NCI-H1092 treated with DMSO at 0.1 percent for 48 hours (cell line): ENCODE results near the gene SCFD2.
"Not testable (repeated sequence)": the region's sequence is repeated elsewhere in the genome, so short reads cannot be mapped to it uniquely, and the experiment has no call there.

Experiments used
- DNase-seq: peaks from one replicate; lab custom pipeline; 2025; lab: John Stamatoyannopoulos, UW

Gene SCFD2

DNA sequence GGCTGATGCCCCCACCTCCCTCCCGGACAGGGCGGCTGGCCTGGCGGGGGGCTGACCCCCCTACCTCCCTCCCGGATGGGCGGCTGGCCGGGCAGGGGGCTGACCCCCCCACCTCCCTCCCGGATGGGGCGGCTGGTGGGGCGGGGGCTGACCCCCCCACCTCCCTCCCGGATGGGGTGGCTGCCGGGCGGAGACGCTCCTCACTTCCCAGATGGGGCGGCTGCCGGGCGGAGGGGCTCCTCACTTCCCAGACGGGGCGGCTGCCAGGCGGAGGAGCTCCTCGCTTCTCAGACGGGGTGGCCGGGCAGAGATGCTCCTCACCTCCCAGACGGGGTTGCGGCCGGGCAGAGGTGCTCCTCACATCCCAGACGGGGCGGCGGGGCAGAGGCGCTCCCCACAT, 127.5 kb downstream of the SCFD2 start:
- DNase-seq = not testable (repeated sequence)

DNA sequence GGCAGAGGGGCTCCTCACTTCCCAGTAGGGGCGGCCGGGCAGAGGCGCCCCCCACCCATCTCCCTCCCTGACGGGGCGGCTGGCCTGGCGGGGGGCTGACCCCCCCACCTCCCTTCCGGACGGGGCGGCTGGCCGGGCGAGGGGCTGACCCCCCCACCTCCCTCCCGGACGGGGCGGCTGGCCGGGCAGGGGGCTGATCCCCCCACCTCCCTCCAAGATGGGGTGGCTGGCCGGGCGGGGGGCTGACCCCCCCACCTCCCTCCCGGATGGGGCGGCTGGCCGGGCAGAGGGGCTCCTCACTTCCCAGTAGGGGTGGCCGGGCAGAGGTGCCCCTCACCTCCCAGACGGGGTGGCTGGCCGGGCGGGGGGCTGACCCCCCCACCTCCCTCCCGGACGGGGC, 128.1 kb downstream of the SCFD2 start:
- not testable (repeated sequence) for DNase-seq

DNA sequence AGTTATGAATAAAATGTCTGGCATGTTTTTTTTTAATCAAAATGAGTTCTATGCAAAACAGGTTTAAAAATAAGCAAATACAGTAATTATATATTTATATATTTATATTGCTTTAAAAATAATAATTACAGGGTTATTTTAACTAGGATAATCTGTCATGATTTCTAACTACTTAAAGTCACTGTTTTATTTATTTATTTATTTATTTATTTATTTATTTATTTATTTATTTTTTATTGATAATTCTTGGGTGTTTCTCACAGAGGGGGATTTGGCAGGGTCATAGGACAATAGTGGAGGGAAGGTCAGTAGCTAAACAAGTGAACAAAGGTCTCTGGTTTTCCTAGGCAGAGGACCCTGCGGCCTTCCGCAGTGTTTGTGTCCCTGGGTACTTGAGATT, 129.2 kb downstream of the SCFD2 start:
- not testable (repeated sequence) for DNase-seq

DNA sequence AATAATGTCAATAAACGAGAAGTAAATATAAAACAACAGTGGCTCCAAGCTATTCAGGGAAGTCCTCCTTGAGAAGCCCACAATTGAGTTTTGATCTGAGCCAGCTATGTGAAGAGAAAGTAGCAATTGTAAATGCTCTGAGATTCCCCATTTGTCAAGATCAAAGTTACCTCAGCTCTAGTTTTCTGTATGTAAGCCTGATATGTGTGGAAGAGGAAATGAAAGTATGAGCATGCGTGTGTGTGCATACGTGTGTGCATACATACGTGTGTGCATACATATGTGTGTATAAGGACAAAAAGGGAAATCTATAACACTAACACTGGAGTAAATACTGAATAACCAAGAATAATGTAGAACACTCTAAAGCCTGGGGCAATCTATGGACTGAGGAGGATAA, 130.3 kb downstream of the SCFD2 start:
- no peak for DNase-seq

DNA sequence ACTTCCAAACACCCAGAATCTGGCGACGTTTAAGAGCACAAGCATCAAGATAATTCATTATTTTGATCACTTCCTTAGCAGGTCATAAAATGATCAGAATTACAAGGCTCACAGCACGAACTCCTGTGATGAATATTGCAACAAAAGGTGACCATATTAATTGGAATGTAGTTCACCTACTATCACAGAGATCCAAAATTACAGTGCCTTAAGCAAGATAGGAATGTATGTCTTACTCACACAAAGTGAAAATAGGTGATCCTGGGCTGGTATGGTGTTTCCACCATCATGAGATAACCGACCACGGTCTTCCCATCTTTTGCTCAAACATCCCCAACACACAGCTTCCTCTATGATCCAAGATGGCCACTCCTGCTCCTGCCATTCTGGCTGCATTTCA, 131.2 kb downstream of the SCFD2 start:
- no peak for DNase-seq

DNA sequence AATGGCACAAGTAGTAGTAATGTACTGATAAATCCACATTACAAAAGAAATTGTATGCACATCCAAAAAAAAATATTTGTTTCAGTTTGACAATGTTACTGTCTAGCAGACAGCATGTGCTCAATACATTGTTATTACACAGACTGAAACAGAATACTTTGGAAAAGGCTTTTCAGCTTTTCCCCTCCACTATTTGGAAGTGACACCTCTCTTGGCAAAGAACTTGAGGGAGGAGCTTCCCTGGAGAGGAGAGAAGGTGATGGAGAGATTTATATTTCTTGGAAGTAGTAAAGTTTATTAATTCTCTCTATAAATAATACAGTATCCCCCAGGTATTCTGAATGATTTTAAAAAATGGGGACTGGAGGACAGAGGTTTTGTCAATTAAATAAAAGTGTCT, 131.8 kb downstream of the SCFD2 start:
- no peak for DNase-seq

DNA sequence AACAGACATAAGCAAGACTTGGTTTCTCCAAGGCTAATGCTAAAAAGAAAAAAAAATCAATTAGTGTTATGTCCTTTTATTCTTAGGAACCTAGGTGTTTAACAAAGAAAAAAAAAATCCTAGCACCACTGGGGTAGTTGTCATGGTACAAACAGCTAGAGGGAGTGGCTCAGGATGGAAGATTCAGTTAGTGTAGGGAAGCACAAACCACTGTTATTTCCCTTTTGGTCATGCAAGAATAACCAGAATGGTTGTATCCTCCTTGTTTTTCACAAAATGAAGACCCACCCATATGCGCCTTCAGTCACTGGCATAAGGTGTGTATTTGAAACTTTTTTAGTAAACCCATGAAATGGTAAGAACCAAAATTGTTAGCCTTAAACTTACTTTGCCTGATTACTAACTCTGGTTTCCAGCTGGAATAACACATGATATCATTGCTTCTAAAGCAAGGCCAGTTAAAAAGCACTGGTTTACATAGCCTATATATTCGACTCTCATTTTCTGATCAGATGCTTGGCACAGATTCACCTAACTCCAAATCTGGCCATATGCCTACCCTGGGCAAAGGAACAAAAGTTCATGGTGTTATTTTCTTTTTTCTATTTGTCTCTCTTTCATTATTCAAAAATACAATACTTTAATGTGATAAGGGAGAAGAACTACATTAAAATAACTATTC, 132.6 kb downstream of the SCFD2 start:
- DNase-seq = no peak

DNA sequence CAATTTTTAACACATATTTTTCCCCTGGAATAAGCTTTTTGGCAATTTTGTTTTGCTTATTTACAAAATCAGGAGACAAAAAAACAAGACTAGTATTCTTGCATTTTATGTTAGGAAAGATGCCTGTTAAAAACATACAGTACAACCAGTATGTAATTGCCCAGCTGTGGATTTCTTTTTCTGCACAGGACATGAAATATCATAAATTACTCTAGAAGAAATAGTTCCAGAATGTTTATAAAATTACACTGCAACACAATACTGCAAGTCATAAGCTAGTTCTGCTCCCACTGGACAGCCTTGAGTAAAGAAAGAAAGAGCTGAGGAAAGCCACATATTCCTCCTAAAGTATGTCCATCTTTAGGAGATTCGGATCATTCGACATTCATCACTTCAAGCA, 133.5 kb downstream of the SCFD2 start:
- no peak for DNase-seq

DNA sequence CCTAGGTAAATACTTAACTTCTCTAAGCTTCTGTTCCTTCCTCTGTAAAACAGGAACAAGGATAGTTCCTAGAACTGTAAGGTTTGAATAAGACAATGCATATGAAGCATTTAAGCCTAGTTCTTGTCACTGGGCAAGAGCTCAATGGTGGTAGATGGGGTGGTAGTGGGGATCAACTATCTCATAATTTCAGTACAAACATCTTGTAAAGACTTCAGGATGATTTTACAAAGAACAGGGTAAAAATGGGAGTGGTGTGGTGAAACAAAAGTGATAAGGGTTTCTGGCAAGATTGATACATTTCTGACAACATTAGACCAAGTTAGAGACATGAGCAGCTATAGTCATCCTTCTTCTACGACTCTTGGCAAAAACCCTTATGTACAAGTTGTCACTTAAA, 137.8 kb downstream of the SCFD2 start:
- no peak for DNase-seq

DNA sequence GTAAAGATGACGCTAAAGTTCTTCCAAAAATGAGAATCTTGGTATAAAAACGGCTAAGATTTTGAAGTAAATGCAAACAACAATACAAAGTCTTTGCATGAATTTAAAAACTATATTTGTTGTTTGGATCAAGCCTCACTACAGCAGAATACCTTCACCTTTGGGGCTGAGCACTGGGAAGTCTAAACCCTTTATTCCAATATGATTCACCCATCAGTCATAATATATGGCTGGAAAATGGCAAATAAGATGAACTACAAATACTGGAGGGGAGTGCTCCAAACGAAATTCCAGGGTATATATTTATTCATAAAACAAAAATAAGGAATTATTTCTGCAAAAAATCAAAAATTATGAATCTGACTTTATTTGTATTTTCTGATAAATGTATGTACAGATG, 138.4 kb downstream of the SCFD2 start:
- DNase-seq = no peak

DNA sequence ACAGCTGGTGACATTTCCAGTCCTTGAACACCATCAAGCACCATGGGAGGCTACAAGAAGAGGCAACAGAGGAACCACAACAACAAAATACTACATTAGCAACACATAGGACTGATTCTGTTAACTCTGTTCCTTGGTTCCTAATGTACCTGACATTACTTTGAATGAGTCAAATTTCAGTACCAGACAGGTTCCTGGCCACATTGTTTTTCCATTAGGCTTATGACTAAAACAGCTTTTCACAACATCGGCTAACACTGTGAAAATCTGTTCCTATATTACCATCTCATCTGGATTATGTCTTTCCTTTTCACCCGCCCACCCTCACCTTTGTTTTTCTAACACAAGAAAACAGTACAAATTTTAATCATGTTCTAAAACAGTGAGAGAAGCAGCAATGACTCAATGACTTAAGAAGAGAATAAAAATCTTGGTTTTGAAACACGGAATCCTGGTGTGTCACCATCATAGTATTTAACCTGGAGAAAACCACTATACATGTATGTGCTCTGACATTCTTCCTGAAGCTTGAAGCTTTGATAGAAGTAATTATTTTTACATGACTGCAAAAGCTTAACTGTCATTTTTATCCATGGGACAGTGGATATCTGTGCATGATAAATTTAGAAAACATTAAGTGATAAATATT, 143.9 kb downstream of the SCFD2 start:
- DNase-seq = no peak

DNA sequence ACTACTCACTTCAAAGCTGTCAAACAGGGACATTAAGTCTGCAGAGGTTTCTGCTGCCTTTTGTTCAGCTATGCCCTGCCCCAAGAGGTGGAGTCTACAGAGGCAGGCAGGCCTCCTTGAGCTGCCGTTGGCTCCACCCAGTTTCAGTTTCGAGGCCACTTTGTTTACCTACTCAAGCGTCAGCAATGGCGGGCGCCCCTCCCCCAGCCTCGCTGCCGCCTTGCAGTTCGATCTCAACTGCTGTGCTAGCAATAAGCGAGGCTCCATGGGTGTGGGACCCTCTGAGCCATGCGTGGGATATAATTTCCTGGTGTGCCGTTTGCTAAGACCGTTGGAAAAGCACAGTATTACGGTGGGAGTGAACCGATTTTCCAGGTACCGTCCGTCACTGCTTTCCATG, 146.7 kb downstream of the SCFD2 start:
- not testable (repeated sequence) for DNase-seq

DNA sequence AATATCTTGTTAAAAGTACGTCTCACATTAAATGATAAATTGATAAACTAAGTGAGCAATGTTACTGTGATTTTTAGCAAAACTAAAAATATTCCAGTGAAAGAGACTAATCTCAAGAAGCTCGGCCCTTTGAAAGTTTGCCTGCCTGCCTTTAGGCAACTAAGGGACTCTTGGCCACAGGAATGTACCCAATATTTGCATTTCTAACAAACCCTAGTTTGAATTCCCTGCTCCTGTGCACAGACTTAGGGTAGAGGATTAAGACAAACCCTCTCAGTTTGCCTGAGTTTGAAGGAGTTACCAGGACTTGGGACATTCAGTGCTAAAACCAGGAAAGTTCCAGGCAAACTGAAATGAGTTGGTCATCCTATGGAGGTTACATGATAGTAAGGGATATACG, 157.1 kb downstream of the SCFD2 start:
- no peak for DNase-seq

DNA sequence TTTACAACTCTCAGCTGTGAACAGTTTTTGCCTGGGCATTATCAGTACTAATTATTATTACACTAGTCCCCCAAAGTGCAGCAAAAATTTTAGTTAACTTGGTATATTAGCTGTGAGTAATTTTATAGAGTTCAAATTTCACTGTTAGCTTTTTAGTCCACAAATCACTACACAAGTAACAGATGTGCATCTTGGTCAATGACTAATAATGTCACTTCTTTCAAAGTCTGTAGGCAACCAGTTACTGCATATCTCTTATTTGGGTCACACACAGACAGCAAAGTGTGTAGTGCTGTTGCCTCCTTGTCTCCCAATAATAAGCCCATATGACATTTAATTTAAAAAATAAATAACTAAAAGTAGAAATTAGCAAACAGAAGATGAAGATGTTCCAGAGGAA, 159.9 kb downstream of the SCFD2 start:
- DNase-seq = no peak

DNA sequence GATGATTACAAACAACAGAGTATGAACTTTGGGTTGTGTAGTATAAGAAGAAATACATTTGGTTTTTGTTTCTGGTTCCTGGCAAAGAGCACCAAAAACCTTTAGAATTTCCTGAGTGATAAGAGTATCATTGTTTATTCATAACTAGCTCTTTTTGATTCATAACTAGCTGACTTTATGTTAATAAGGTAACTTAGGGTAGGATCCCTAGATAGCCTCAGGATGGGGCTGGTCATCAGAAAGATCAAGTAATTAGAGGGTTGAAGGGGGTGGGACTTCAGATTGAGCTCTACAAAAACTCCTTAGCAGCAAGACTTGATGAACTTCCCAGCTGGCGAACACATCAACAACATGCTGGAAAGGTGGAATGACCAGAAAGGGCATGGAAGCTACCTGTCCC, 166.5 kb downstream of the SCFD2 start:
- no peak for DNase-seq

DNA sequence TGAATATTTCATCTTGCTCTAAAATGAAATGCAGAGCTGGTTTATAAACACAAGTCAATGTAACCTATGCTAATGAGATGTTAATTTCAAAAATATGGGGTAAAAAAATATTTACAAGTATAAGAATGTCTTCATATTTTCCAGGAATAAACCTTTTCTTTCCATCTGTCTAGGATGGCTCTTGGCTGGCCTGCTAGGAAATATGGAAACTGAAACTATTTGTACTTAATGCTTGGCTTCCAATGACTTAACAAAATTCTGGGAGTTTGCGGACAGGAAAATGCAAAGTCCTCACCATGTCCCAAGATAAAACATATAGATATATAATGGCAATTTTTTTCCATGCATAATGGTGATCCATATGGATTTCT, 168.1 kb downstream of the SCFD2 start:
- DNase-seq = no peak

DNA sequence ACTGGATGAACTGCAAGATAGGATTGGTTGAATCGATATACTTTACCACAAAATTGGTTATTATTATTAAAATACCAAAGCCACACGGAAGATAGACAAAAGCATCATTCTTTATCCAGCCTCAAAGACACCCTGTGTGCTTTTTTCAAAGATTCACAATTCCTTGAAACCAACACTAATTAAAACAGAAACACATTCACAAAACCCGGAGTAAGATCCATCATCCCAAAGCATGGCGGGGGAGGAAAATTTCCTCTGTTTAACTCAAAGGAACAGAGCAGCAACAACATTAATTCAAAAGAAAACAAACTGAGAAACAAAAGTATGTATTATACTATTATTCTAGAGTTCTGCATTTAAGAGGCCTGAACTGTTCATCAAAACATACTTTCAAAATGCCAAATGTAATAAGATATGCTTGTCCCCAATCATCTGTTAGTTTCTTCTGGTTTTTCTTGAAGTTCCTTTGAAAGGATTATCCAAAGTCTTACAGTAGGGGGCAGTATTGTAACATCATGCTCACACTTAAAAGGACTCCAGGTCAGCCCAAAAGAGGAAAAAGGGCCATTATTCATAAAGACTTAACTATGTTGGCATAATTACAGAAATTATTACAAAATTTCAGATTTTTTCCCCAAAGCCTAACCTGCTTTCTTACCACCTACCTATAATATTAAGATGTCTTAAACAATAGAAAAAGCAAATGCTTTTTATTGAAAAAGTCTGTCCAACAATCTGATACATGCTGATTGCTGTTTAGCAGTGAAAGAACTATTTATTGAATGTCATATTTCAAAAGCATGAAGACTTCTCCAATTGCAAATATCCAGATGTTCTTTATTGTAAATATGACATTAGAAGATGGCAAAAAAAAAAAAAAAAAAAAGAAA, 168.7 kb downstream of the SCFD2 start:
- DNase-seq = peak; percentile 65

DNA sequence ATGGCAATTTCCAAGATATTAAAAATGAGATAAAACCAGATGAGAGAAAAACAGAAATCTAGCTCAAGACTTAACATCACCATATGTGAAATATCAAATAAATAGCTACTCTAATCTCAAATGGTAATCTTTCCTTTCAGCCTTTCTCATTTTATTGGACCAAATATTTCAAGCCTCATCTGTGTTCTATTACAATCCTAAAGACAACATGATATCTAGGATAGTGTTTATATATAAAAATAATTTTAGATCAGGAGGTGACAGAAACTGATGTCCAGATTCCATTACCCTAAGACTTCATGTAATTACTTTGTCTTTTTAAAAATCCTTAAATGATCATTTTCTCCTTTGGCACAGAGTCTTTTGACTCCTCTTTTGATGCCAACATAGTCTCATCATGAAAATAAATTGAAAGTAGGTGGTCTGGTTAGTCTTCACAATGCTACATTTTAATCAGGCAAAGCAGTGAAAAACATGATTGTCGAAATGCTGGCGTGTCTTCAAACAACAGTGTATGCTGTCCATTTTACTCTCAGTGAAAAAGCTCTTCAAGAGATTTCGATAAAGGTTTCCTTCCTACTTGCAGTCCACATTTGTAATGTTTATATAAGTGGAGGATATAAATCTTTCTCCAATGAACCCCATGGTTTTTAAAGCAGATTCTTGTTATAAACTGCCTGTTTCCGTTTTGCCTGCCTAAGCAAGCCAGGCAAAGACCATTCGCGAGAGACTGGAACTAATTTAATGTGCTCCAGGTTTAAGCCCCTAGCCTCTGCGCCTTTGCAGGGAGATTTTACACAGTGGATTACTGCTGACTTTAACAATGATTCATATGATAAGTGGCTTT, 169.8 kb downstream of the SCFD2 start:
- DNase-seq = no peak

DNA sequence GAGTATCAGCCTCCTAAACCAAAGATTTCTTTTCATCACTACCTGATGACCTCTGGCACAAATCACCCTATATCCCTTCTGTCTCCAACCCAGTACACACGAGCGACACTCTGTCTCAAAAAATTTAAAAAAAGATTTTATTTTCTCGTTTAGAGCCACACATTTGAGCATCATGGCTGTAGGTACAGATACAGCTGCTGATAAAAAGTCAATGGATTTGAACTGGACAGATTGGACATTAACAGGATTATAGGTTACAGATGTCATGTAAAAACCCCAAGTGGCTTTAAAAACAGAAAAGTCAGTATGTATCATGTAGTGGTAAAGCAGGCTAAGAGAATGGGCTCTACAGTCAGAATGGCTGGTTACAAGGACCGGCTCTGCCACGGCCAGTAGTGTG, 171.1 kb downstream of the SCFD2 start:
- DNase-seq = no peak

DNA sequence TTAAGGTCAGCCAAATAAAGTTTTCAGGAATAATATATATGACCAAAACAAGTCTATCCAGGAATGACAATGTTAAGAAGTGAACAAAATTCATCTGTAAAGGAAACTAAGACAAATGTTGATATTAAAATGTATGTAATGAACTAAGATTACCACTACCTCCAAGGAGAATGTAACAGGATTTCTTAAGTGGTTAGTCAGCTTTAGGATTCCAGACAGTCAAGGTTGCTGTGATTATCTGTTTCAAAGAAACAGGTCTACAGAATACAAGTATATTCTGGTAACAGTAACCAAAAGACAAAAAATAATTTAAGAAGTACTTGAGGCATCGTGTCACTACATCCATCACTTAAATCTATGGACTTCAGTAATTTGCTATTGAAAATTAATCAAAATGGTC, 172.8 kb downstream of the SCFD2 start:
- no peak for DNase-seq

DNA sequence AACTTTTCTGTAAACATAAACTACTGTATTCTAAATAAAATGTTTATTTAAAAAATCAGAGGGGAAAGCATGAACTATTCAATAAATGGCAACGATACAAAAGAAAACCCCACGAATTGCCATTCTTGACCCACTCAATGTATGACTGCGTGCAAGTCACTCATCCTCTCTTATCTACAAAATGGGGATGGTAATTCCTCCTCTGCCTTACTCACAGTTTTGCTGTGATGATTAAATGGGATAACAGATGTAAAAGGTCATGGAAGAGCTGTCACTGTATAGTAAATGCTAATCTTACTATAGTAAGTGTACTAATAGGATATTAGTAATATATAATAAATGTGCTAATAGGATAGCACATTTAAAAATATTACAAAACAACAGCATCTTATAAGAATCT, 173.4 kb downstream of the SCFD2 start:
- no peak for DNase-seq

DNA sequence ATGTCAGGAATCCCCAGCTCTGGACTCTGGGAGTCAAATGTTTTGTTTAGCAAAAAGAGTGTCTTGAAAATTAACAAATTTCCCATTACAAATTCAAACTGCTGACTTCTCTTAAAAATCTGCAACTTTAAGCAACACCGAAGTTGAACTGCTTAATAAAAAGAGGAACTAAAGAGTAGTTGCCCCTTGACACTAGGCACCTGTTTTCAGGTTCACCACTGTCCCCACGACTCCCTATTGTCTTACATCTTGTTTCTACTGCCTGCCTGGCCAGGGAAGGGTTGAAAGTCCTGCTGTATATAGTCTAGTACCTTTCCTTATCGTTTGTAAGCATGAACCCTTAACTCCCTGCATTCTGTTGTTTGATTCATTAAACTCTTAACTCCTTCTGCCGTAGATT, 173.9 kb downstream of the SCFD2 start:
- DNase-seq = no peak
